Ishikawa (cell line): ENCODE measurements around the gene RHBDF2.

Experiments
- CEBPB ChIP-seq: IDR thresholded peaks from 2 replicates; pipeline ENCODE4 v1.6.1; 2012
- CREB1 ChIP-seq: IDR thresholded peaks from 2 replicates; pipeline ENCODE4 v1.6.1; 2012; ENCODE audit warnings: low read depth
- EGR1 ChIP-seq: IDR thresholded peaks from 2 replicates; pipeline ENCODE4 v1.6.1; 2012
- EP300 ChIP-seq: IDR thresholded peaks from 2 replicates; pipeline ENCODE4 v1.6.1; 2012; ENCODE audit warnings: borderline replicate concordance
- FOXM1 ChIP-seq: IDR thresholded peaks from 2 replicates; pipeline ENCODE4 v1.6.1; 2012; ENCODE audit warnings: low read depth, borderline replicate concordance
- MAX ChIP-seq: IDR thresholded peaks from 2 replicates; pipeline ENCODE4 v1.6.1; 2012
- NFIC ChIP-seq: IDR thresholded peaks from 2 replicates; pipeline ENCODE4 v1.6.1; 2012
- RAD21 ChIP-seq: IDR thresholded peaks from 2 replicates; pipeline ENCODE4 v1.6.1; 2012; ENCODE audit warnings: low read depth
- REST ChIP-seq: IDR thresholded peaks from 2 replicates; pipeline ENCODE4 v1.6.1; 2012; ENCODE audit warnings: low read depth, mild to moderate bottlenecking
- TAF1 ChIP-seq: IDR thresholded peaks from 2 replicates; pipeline ENCODE4 v1.6.1; 2012; ENCODE audit warnings: low read depth, mild to moderate bottlenecking
- TCF12 ChIP-seq: IDR thresholded peaks from 2 replicates; pipeline ENCODE4 v1.6.1; 2012; ENCODE audit warnings: low read depth
- TEAD4 ChIP-seq: IDR thresholded peaks from 2 replicates; pipeline ENCODE4 v1.6.1; 2012
- USF1 ChIP-seq: IDR thresholded peaks from 2 replicates; pipeline ENCODE4 v1.6.1; 2012
- YY1 ChIP-seq: IDR thresholded peaks from 2 replicates; pipeline ENCODE4 v1.6.1; 2012; ENCODE audit warnings: low read depth
- ZBTB7A ChIP-seq: IDR thresholded peaks from 2 replicates; pipeline ENCODE4 v1.6.1; 2012; ENCODE audit warnings: low read depth

RHBDF2 gene

GRCh38 chr17:76467809-76468633, 33.2 kb downstream of the RHBDF2 start:
- TF ChIP-seq RAD21 = no peak
- no peak for TF ChIP-seq CEBPB
- TF ChIP-seq FOXM1 = no peak

GRCh38 chr17:76467366-76467765, 33.9 kb downstream of the RHBDF2 start, which contains the start of gene AANAT:
Gene AANAT (plus strand): TSS chr17:76467603. CDS start chr17:76468747, 1,144 bp downstream.
- TF ChIP-seq TAF1 (no peak), EGR1 (no peak), USF1 (no peak), REST (no peak), CREB1 (no peak), TEAD4 (no peak), NFIC (no peak), EP300 (no peak), MAX (no peak), YY1 (no peak), CEBPB (no peak), RAD21 (no peak), FOXM1 (no peak)

GRCh38 chr17:76466775-76467130, 34.5 kb downstream of the RHBDF2 start:
- TF ChIP-seq TEAD4 (no peak), CEBPB (no peak)

- no peak for TF ChIP-seq FOXM1
- no peak for TF ChIP-seq REST
- TF ChIP-seq EP300 = no peak
- TF ChIP-seq YY1 = no peak
- no peak for TF ChIP-seq TAF1
- no peak for TF ChIP-seq TCF12
- TF ChIP-seq MAX = no peak
- no peak for TF ChIP-seq ZBTB7A
- TF ChIP-seq NFIC = no peak
- no peak for TF ChIP-seq RAD21
- no peak for TF ChIP-seq CREB1
- no peak for TF ChIP-seq USF1
Measured at GRCh38 chr17:76462556-76463290, 38.5 kb downstream of the RHBDF2 start.

GRCh38 chr17:76461765-76462555, 39.3 kb downstream of the RHBDF2 start:
- TF ChIP-seq TEAD4 (no peak), TAF1 (no peak), CREB1 (no peak), TCF12 (no peak)

- TF ChIP-seq USF1 (no peak), RAD21 (no peak), MAX (no peak), CEBPB (no peak), NFIC (no peak), EP300 (no peak), YY1 (no peak)
Measured at GRCh38 chr17:76459674-76460073, 41.5 kb downstream of the RHBDF2 start.
